ENCODE results near the gene ASTN2. TPM values are rescaled to one million over a fixed set of nuclear protein-coding genes. Genes with fewer than 3 reads are reported as not detected.
"Not testable (repeated sequence)": the region's sequence is repeated elsewhere in the genome, so short reads cannot be mapped to it uniquely, and the experiment has no call there.

Gene ASTN2
- total RNA-seq, 4 donors from 2014 or later: 3.3 to 10.2 (median 6.3) TPM

- H3K27ac ChIP-seq: no peak overlapping the region
- DNase-seq: no peak
- no peak for TF ChIP-seq CTCF (IDR thresholded peaks at IDR 0.05)
- TF ChIP-seq POLR2A (IDR thresholded peaks at IDR 0.05): no peak
Observed at GRCh38 chr9:116928289-116928688, 486.6 kb downstream of the ASTN2 start.

GRCh38 chr9:116927726-116928125, 487.1 kb downstream of the ASTN2 start:
- Histone ChIP-seq H3K4me3 (no peak overlapping the region), H3K9me3 (no peaks in the 10 kb centered on the region), H3K36me3 (no peaks in the 10 kb centered on the region), H3K27ac (no peak overlapping the region), H3K4me1 (no peaks in the 10 kb centered on the region), H3K27me3 (no peaks in the 10 kb centered on the region)
- DNase-seq: no peak
- TF ChIP-seq CTCF (IDR thresholded peaks at IDR 0.05) (no peak), POLR2A (IDR thresholded peaks at IDR 0.05) (no peak)

More at GRCh38 chr9:116928289-116928688, 486.6 kb downstream of the ASTN2 start:
- Histone ChIP-seq H3K4me3 (no peak overlapping the region), H3K27me3 (no peaks in the 10 kb centered on the region), H3K36me3 (no peaks in the 10 kb centered on the region), H3K4me1 (no peaks in the 10 kb centered on the region), H3K9me3 (no peaks in the 10 kb centered on the region)

- Histone ChIP-seq H3K36me3 (no peaks in the 10 kb centered on the region), H3K9me3 (no peaks in the 10 kb centered on the region), H3K27me3 (no peaks in the 10 kb centered on the region), H3K4me3 (no peak overlapping the region), H3K27ac (no peak overlapping the region), H3K4me1 (no peaks in the 10 kb centered on the region)
- TF ChIP-seq POLR2A (IDR thresholded peaks at IDR 0.05): no peak
- no peak for TF ChIP-seq CTCF (IDR thresholded peaks at IDR 0.05)
- no peak for DNase-seq
Observed at GRCh38 chr9:116925121-116925520, 489.7 kb downstream of the ASTN2 start.

GRCh38 chr9:116924462-116925110, 490.3 kb downstream of the ASTN2 start:
- H3K27me3 ChIP-seq: no peaks in the 10 kb centered on the region
- H3K4me1 ChIP-seq: no peaks in the 10 kb centered on the region
- TF ChIP-seq POLR2A (IDR thresholded peaks at IDR 0.05) (no peak), CTCF (IDR thresholded peaks at IDR 0.05) (no peak)
- H3K27ac ChIP-seq: no peak overlapping the region
- no peak for DNase-seq
- H3K36me3 ChIP-seq: no peaks in the 10 kb centered on the region
- H3K9me3 ChIP-seq: no peaks in the 10 kb centered on the region
- H3K4me3 ChIP-seq: no peak overlapping the region

GRCh38 chr9:116917895-116918508, 496.9 kb downstream of the ASTN2 start:
- H3K4me3 ChIP-seq, H3K4me1 ChIP-seq, H3K36me3 ChIP-seq, DNase-seq, H3K27me3 ChIP-seq, H3K27ac ChIP-seq, H3K9me3 ChIP-seq: not testable (repeated sequence)

GRCh38 chr9:116913536-116913935, 501.3 kb downstream of the ASTN2 start:
- no peaks in the 10 kb centered on the region for H3K36me3 ChIP-seq
- no peak overlapping the region for H3K27ac ChIP-seq
- no peaks in the 10 kb centered on the region for H3K27me3 ChIP-seq
- no peaks in the 10 kb centered on the region for H3K9me3 ChIP-seq
- DNase-seq: no peak
- H3K4me3 ChIP-seq: no peak overlapping the region
- TF ChIP-seq POLR2A (IDR thresholded peaks at IDR 0.05) (no peak), CTCF (IDR thresholded peaks at IDR 0.05) (no peak)
- no peaks in the 10 kb centered on the region for H3K4me1 ChIP-seq

Measured in Peyer's patch (tissue), 4 donors.